Measurements from ENCODE around the gene ALPK3. TPM values are rescaled to one million over a fixed set of nuclear protein-coding genes. Genes with fewer than 3 reads are reported as not detected.

The ALPK3 gene, protein sequence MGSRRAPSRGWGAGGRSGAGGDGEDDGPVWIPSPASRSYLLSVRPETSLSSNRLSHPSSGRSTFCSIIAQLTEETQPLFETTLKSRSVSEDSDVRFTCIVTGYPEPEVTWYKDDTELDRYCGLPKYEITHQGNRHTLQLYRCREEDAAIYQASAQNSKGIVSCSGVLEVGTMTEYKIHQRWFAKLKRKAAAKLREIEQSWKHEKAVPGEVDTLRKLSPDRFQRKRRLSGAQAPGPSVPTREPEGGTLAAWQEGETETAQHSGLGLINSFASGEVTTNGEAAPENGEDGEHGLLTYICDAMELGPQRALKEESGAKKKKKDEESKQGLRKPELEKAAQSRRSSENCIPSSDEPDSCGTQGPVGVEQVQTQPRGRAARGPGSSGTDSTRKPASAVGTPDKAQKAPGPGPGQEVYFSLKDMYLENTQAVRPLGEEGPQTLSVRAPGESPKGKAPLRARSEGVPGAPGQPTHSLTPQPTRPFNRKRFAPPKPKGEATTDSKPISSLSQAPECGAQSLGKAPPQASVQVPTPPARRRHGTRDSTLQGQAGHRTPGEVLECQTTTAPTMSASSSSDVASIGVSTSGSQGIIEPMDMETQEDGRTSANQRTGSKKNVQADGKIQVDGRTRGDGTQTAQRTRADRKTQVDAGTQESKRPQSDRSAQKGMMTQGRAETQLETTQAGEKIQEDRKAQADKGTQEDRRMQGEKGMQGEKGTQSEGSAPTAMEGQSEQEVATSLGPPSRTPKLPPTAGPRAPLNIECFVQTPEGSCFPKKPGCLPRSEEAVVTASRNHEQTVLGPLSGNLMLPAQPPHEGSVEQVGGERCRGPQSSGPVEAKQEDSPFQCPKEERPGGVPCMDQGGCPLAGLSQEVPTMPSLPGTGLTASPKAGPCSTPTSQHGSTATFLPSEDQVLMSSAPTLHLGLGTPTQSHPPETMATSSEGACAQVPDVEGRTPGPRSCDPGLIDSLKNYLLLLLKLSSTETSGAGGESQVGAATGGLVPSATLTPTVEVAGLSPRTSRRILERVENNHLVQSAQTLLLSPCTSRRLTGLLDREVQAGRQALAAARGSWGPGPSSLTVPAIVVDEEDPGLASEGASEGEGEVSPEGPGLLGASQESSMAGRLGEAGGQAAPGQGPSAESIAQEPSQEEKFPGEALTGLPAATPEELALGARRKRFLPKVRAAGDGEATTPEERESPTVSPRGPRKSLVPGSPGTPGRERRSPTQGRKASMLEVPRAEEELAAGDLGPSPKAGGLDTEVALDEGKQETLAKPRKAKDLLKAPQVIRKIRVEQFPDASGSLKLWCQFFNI (N-terminal part only)
- under 0.01 and 0.85 TPM in 2 replicates for total RNA-seq

GRCh38 chr15:84816694-84817465 lies at the start of gene ALPK3:
Gene ALPK3, plus strand, starts transcription at chr15:84817356. Its CDS starts 97 bp downstream, at chr15:84817453.

DNA sequence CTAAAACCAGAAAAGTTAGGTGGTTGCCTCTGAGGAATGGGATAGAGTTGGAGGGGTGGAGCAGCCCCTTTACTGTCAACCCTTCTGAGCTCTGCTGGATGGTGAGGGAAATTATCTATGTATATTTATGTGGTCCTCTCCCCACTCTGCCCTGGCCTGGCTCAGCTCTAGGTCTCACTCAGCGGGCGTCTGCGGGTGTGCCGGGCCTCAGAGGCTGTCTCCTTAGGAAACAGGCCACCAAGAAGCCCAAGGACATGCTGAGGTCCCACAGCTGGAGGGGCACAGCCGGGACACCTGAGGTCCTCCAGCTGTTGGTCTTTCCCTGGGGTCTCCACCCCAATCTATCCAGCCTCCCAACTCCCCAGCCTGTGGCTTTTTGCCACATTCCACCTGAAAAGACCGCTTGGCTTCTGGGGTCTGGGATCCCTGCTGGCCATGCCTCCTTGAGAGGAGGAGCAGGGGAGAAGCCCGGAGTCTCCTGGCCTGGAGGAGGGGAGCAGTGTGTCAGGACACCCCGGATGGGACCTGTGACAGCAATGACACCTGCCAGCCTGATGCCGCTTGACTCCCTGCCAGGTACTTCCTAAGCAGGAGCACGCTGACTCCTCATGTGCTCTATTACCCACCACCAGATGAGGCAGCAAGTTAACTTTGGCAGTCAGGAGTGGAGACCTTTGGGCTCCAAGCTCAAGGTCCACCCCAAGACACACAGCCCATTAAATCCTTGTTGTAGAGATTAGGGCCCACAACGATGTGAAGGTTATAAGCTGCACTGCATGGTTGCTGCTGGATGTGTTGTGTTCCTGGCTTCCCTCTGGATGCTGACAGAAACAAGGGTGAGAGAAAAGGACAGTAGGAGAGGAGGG lies 67.0 kb downstream of the ALPK3 start, which contains the start of gene SLC28A1:
Gene SLC28A1 (plus strand): TSS at position 747 of the 866 bp plus-strand sequence. CDS start 3,099 bp downstream, outside the sequence.

Other genes starting within 250 kb of the ALPK3 start
- gene ZSCAN2, start 216.3 kb upstream of the ALPK3 start, total RNA-seq = 3.8 and 7.9 TPM in 2 replicates
- 27.7 and 28.7 TPM in 2 replicates for gene WDR73, start 163.1 kb upstream of the ALPK3 start, total RNA-seq
- 1.2 and 1.4 TPM in 2 replicates for gene NMB, start 159.2 kb upstream of the ALPK3 start, total RNA-seq
- gene SEC11A, start 101.2 kb upstream of the ALPK3 start, total RNA-seq = 172 and 190 TPM in 2 replicates
- gene ZNF592, start 68.8 kb upstream of the ALPK3 start, total RNA-seq = 3.4 and 9.9 TPM in 2 replicates
- gene SLC28A1, start 67.3 kb downstream of the ALPK3 start, total RNA-seq = not detected in 2 replicates
- 12.6 and 23.1 TPM in 2 replicates for gene PDE8A, start 164.5 kb downstream of the ALPK3 start, total RNA-seq

All from nasal cavity respiratory epithelium epithelial cell of viscerocranial mucosa (primary cell).